ENCODE measurements around the gene COL12A1. TPM values are rescaled to one million over a fixed set of nuclear protein-coding genes. Genes with fewer than 3 reads are reported as not detected.

COL12A1 gene
- total RNA-seq, 6 experiments from 2014 or later = 1.1 to 4.4 (median 3.0) TPM

DNA sequence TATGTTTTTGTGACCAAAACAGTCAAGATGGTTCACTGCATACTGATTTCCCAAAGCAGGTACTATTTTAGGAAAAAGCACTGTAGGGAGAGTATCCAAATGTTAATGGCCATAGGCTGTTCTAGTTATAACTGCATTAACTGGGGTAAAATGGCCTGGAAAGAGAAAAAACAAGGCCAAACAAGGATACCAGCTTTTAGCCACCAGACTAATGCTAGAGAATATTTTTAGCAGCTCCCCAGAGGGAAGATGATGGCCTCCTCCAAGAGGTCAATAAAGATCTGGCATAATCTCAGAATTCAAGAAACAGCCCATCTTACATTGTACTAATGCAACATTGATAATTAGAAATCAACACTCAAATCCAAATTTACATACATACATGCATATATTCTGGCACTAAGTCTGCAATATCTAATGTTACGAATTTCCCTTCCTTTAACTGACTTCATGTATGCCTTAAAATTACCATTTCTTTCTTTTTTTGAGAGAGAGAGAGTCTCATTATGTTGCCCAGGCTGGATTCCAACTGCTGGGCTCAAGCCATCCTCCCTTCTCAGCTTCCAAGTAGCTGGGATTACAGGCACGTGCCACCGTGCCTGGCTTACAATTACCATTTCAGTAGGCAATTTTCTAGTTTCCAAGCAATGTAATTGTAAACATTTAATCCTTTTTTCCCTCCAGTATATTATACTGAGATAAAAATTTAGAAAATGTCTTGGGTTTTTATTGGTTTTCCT is 28.4 kb upstream of the COL12A1 start:
- intact Hi-C loops (cut with DNase I) = no loop called here
- no peaks in the 10 kb centered on the region for H3K27me3 ChIP-seq
- H3K27ac ChIP-seq = no peak overlapping the region
- TF ChIP-seq, protein P1, sequence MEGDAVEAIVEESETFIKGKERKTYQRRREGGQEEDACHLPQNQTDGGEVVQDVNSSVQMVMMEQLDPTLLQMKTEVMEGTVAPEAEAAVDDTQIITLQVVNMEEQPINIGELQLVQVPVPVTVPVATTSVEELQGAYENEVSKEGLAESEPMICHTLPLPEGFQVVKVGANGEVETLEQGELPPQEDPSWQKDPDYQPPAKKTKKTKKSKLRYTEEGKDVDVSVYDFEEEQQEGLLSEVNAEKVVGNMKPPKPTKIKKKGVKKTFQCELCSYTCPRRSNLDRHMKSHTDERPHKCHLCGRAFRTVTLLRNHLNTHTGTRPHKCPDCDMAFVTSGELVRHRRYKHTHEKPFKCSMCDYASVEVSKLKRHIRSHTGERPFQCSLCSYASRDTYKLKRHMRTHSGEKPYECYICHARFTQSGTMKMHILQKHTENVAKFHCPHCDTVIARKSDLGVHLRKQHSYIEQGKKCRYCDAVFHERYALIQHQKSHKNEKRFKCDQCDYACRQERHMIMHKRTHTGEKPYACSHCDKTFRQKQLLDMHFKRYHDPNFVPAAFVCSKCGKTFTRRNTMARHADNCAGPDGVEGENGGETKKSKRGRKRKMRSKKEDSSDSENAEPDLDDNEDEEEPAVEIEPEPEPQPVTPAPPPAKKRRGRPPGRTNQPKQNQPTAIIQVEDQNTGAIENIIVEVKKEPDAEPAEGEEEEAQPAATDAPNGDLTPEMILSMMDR (IDR thresholded peaks at IDR 0.05) = no peak
- TF ChIP-seq POLR2A (IDR thresholded peaks at IDR 0.05) = no peak
- 69% methylated on average over 3 of the region's 3 CpGs for WGBS (ENCODE audit: insufficient coverage, low coverage, low lambda C conversion rate, missing lambda C conversion rate)
- ATAC-seq (no peak), DNase-seq (no peak)
- no peak overlapping the region for H3K4me3 ChIP-seq
- H3K4me1 ChIP-seq = peaks cover 0 to 2% (median 0%) of the 10 kb centered on the region in 4 donors
- peaks cover 0 to 26% (median 11%) of the 10 kb centered on the region in 4 donors for H3K36me3 ChIP-seq
- H3K9me3 ChIP-seq = no peaks in the 10 kb centered on the region

DNA sequence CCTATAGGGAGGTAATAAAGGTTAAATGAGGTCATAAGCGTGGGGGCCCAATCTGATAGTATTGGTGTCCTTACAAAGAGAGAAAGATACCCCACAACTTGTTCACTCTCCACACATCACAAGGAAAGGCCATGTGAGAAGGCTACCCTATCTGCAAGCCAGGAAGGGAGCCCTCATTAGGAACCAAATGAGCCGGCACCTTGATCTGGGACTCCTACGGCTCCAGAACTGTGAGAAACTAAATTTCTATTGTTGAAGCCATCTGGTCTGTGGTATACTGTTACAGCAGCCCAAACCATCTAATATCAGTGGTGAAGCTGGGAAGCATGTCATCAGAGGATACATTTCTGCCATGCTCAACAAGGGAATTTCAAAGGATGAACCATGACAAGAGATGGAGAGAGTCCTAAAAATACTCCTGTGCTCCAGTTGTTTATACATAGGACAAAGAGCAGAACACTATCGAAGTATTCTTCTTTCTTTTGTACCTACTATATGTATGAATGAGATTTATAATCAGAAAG is 27.3 kb upstream of the COL12A1 start:
- H3K4me1 ChIP-seq = peaks cover 0 to 7% (median 3%) of the 10 kb centered on the region in 4 donors
- TF ChIP-seq POLR2A (IDR thresholded peaks at IDR 0.05) = no peak
- TF ChIP-seq, protein P1 (IDR thresholded peaks at IDR 0.05) = no peak
- no peak for DNase-seq
- H3K9me3 ChIP-seq = no peaks in the 10 kb centered on the region
- WGBS (ENCODE audit: insufficient coverage, low coverage, low lambda C conversion rate, missing lambda C conversion rate) = 86% methylated on average over 4 of the region's 4 CpGs
- H3K27ac ChIP-seq = no peak overlapping the region
- no peak overlapping the region for H3K4me3 ChIP-seq
- no peak for ATAC-seq
- peaks cover 0 to 18% (median 7%) of the 10 kb centered on the region in 4 donors for H3K36me3 ChIP-seq
- intact Hi-C loops (cut with DNase I) = no loop called here
- no peaks in the 10 kb centered on the region for H3K27me3 ChIP-seq

DNA sequence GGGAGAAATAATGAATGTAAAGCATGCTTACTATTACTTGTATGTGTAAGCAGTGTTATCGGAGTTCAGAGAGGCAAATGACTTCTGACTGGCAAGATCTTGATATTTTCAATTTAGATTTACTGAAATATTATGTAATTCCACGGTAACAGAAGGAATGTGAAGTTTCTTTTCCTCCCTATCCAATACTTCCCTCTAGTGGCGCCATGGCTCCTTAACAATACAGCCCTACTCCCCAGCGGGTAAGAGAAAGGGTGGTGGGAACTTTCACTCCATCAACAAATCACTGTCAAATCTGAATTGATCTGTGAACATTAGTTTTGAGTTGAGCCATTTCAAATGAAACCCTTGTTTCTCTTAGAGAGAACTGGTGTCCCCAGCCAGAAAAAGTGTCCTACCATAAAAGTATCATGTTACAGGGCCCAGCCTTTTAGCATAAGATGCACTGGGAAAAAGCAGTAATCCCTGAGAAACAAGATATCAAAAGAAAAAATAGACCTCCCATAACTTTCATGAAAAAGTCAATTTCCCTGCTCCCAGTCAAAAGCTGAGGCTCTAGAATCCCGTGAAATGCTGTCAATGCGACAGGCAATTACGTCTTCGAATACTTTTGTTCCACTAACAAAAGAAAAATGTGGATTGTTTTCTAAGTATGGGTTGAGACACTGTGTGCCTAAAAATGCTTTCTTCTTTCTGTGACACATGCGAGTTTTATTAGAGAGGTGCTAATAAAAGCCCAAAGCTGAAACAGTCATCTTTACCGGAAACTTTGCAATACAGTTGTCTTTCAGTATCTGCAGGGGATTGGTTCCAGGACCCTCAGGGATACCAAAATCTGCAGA is 24.9 kb upstream of the COL12A1 start:
- Histone ChIP-seq H3K4me1 (peaks cover 0 to 15% (median 3%) of the 10 kb centered on the region in 4 donors), H3K36me3 (no peaks in the 10 kb centered on the region), H3K27ac (no peak overlapping the region), H3K27me3 (no peaks in the 10 kb centered on the region), H3K4me3 (no peak overlapping the region), H3K9me3 (no peaks in the 10 kb centered on the region)
- intact Hi-C loops (cut with DNase I) = no loop called here
- no peak for TF ChIP-seq POLR2A (IDR thresholded peaks at IDR 0.05)
- TF ChIP-seq, protein P1 (IDR thresholded peaks at IDR 0.05) = peak; percentile 80 to 91 (median 86)
- WGBS (ENCODE audit: insufficient coverage, low coverage, low lambda C conversion rate, missing lambda C conversion rate) = 50% methylated on average over 10 of the region's 10 CpGs
- no peak for DNase-seq
- peak; percentile 93 to 97 (median 94) for ATAC-seq

DNA sequence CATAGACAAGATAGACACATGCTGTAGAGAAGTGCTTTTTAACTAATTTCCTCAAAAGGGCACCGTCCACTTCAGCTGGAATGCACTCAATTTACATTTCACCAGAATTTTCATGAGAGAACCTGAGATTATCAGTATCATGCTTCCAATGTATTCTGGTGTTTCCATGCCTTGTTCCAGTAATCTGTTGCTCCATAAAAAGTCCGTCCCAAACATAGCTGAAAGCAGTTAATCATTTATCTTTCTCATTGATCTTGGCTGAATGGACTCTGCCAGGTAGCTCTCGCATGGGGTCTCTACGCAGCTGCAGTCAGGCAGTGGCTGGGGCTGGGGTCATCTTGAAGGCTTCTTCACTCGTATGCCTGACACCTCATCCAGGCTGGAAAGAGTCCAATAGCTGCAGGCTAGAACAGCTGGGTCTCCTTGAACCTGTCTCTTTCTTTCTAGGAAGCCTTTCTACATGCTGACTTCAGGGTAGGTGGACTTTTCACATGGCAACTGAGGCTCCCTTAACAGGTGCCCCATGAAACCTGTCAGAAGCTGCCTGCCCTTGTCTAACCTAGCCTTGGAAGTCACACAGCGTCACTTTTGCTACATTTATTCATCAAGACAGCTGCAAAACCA is 18.6 kb upstream of the COL12A1 start:
- Histone ChIP-seq H3K4me3 (no peak overlapping the region), H3K9me3 (no peaks in the 10 kb centered on the region), H3K27me3 (no peaks in the 10 kb centered on the region), H3K36me3 (no peaks in the 10 kb centered on the region), H3K4me1 (peaks cover 0 to 50% (median 10%) of the 10 kb centered on the region in 4 donors), H3K27ac (peak overlapping the region; percentile 35 to 81 (median 81))
- 34% methylated on average over 6 of the region's 6 CpGs for WGBS (ENCODE audit: insufficient coverage, low coverage, low lambda C conversion rate, missing lambda C conversion rate)
- DNase-seq = no peak
- intact Hi-C loops (cut with DNase I) = no loop called here
- TF ChIP-seq, protein P1 (IDR thresholded peaks at IDR 0.05) = no peak
- no peak for TF ChIP-seq POLR2A (IDR thresholded peaks at IDR 0.05)
- ATAC-seq = peak; percentile 82 to 96 (median 88)

Measured in right lobe of liver (tissue), 6 donors.